ENCODE results near the gene C1QA.

The C1QA gene

GRCh38 chr1:22652881-22653316 is 16.5 kb downstream of the C1QA start, which contains the start of gene C1QB:
Gene C1QB (plus strand): TSS chr1:22653236. CDS start chr1:22659463, 6,227 bp downstream.
- Histone ChIP-seq H3K9me2 (replicated peaks; ENCODE audit: low read depth, low read length) (no peaks in the 10 kb centered on the region), H4K20me1 (ENCODE audit: insufficient read depth, low read length, poor library complexity, severe bottlenecking) (no peaks in the 10 kb centered on the region), H2AFZ (ENCODE audit: low read length) (no peak within 1 kb of the TSS), H3K4me3 (ENCODE audit: low read length, poor library complexity, severe bottlenecking) (no peak within 1 kb of the TSS), H3K4me1 (ENCODE audit: insufficient read depth, low read length, poor library complexity, severe bottlenecking) (no peaks in the 10 kb centered on the region), H3K9me3 (ENCODE audit: insufficient read depth, low read depth, low read length) (no peaks in the 10 kb centered on the region), H3K79me2 (ENCODE audit: insufficient read depth, low read length) (no peaks in the 10 kb centered on the region), H3K27me3 (ENCODE audit: insufficient read depth, low read length, poor library complexity, severe bottlenecking) (no peaks in the 10 kb centered on the region), H3F3A (ENCODE audit: low read depth) (no peaks in the 10 kb centered on the region), H3K4me2 (ENCODE audit: low read depth, low read length, poor library complexity, severe bottlenecking) (no peak within 1 kb of the TSS), H3K36me3 (ENCODE audit: insufficient read depth, low read length) (no peaks in the 10 kb centered on the region), H3K9ac (ENCODE audit: low read depth, low read length, poor library complexity, severe bottlenecking) (no peak within 1 kb of the TSS)
- TF ChIP-seq EZH2phosphoT487 (IDR thresholded peaks at IDR 0.05; ENCODE audit: borderline replicate concordance), result no peak
- no peak for TF ChIP-seq CTCF (conservative IDR thresholded peaks at IDR 0.05; ENCODE audit: low read length)

DNA sequence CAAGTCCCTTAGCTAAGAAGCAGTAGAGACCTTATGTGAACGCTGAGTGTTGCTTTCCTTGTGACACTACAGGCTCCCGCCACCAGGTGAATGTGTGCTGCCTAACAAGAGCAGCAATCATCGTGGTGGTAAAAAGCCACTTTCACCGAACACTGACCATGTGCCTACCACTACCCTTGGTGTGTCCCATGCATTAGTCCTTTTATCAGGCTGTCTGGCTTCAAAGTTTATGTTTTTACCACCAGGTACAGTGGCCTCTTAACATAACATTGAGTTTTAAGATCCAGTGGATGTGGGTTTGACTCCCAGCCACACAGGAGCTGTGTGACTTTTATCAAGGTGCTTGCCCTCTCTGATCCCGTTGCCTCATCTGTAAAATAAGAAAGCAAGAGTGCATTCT is 18.3 kb downstream of the C1QA start:
- Histone ChIP-seq H2AFZ (ENCODE audit: low read length) (no peak overlapping the region), H3F3A (ENCODE audit: low read depth) (no peaks in the 10 kb centered on the region), H3K79me2 (ENCODE audit: insufficient read depth, low read length) (no peaks in the 10 kb centered on the region), H3K4me2 (ENCODE audit: low read depth, low read length, poor library complexity, severe bottlenecking) (no peak overlapping the region), H3K4me1 (ENCODE audit: insufficient read depth, low read length, poor library complexity, severe bottlenecking) (no peaks in the 10 kb centered on the region), H3K4me3 (ENCODE audit: low read length, poor library complexity, severe bottlenecking) (no peak overlapping the region), H3K9me3 (ENCODE audit: insufficient read depth, low read depth, low read length) (no peaks in the 10 kb centered on the region), H4K20me1 (ENCODE audit: insufficient read depth, low read length, poor library complexity, severe bottlenecking) (no peaks in the 10 kb centered on the region), H3K9me2 (replicated peaks; ENCODE audit: low read depth, low read length) (no peaks in the 10 kb centered on the region), H3K36me3 (ENCODE audit: insufficient read depth, low read length) (no peaks in the 10 kb centered on the region), H3K27me3 (ENCODE audit: insufficient read depth, low read length, poor library complexity, severe bottlenecking) (no peaks in the 10 kb centered on the region), H3K9ac (ENCODE audit: low read depth, low read length, poor library complexity, severe bottlenecking) (no peak overlapping the region)
- TF ChIP-seq EZH2phosphoT487 (IDR thresholded peaks at IDR 0.05; ENCODE audit: borderline replicate concordance) (no peak), CTCF (conservative IDR thresholded peaks at IDR 0.05; ENCODE audit: low read length) (no peak; the same call in 1 of the 2 replicates)

- Histone ChIP-seq H3K4me3 (ENCODE audit: low read length, poor library complexity, severe bottlenecking) (no peak overlapping the region), H4K20me1 (ENCODE audit: insufficient read depth, low read length, poor library complexity, severe bottlenecking) (no peaks in the 10 kb centered on the region), H3K9me2 (replicated peaks; ENCODE audit: low read depth, low read length) (no peaks in the 10 kb centered on the region), H3K4me1 (ENCODE audit: insufficient read depth, low read length, poor library complexity, severe bottlenecking) (no peaks in the 10 kb centered on the region), H3K4me2 (ENCODE audit: low read depth, low read length, poor library complexity, severe bottlenecking) (no peak overlapping the region), H3K9me3 (ENCODE audit: insufficient read depth, low read depth, low read length) (no peaks in the 10 kb centered on the region), H3K36me3 (ENCODE audit: insufficient read depth, low read length) (no peaks in the 10 kb centered on the region), H3K9ac (ENCODE audit: low read depth, low read length, poor library complexity, severe bottlenecking) (no peak overlapping the region), H3K27me3 (ENCODE audit: insufficient read depth, low read length, poor library complexity, severe bottlenecking) (no peaks in the 10 kb centered on the region), H2AFZ (ENCODE audit: low read length) (no peak overlapping the region), H3F3A (ENCODE audit: low read depth) (no peaks in the 10 kb centered on the region), H3K79me2 (ENCODE audit: insufficient read depth, low read length) (no peaks in the 10 kb centered on the region)
- peak; percentile 47 for TF ChIP-seq CTCF (conservative IDR thresholded peaks at IDR 0.05; ENCODE audit: low read length)
- no peak for TF ChIP-seq EZH2phosphoT487 (IDR thresholded peaks at IDR 0.05; ENCODE audit: borderline replicate concordance)
Measured at GRCh38 chr1:22658385-22659163, 22.1 kb downstream of the C1QA start.
